Activated CD4-positive, alpha-beta T cell treated with anti-CD3 and anti-CD28 coated beads, Interleukin-2, amount 50 U/mL, for 48 hours (primary cell): Measurements from ENCODE around the gene PUSL1.

Source experiments
- DNase-seq, 2 experiments: peaks; one replicate each; pipeline ENCODE4 v3.0.0-alpha.2; 2020

PUSL1 gene

GRCh38 chr1:1307923-1308755 lies at the start of gene PUSL1, which contains the start of gene ACAP3:
Gene PUSL1 (plus strand): TSS chr1:1308597. CDS start chr1:1308644, 47 bp downstream.
Gene ACAP3 (minus strand): TSS chr1:1307930. CDS start chr1:1307815, 115 bp downstream.
- peak; percentile 86 to 87 for DNase-seq

- no peak for DNase-seq
Measured at GRCh38 chr1:1259119-1259488, 49.3 kb upstream of the PUSL1 start.

GRCh38 chr1:1259540-1259939 lies 48.9 kb upstream of the PUSL1 start:
- DNase-seq, result no peak

- DNase-seq, result no peak
Measured at GRCh38 chr1:1259951-1260600, 48.3 kb upstream of the PUSL1 start.

GRCh38 chr1:1260843-1261560 lies 47.4 kb upstream of the PUSL1 start:
- DNase-seq, result no peak

GRCh38 chr1:1262071-1262470 lies 46.3 kb upstream of the PUSL1 start:
- no peak for DNase-seq

GRCh38 chr1:1262758-1263157 lies 45.6 kb upstream of the PUSL1 start:
- no peak for DNase-seq

- DNase-seq, result no peak
Measured at GRCh38 chr1:1264026-1264425, 44.4 kb upstream of the PUSL1 start.

GRCh38 chr1:1264868-1265272 lies 43.5 kb upstream of the PUSL1 start:
- DNase-seq, result peak in 1 of 2 experiments; percentile 35

GRCh38 chr1:1267488-1268283 lies 40.7 kb upstream of the PUSL1 start:
- DNase-seq, result no peak

- no peak for DNase-seq
Measured at GRCh38 chr1:1268284-1268682, 40.1 kb upstream of the PUSL1 start.

GRCh38 chr1:1270813-1271212 lies 37.6 kb upstream of the PUSL1 start:
- DNase-seq, result no peak

- DNase-seq, result no peak
Measured at GRCh38 chr1:1272341-1273208, 35.8 kb upstream of the PUSL1 start.

- no peak for DNase-seq
Measured at GRCh38 chr1:1273209-1273511, 35.2 kb upstream of the PUSL1 start.

- peak; percentile 95 for DNase-seq
Measured at GRCh38 chr1:1273512-1274298, 34.7 kb upstream of the PUSL1 start, which contains the start of gene UBE2J2. Gene UBE2J2 (minus strand): TSS chr1:1273854. CDS start chr1:1267992, 5,862 bp downstream.

- no peak for DNase-seq
Measured at GRCh38 chr1:1274299-1274930, 34.0 kb upstream of the PUSL1 start.

GRCh38 chr1:1274931-1275431 lies 33.4 kb upstream of the PUSL1 start:
- DNase-seq, result no peak

GRCh38 chr1:1275836-1276235 lies 32.6 kb upstream of the PUSL1 start:
- no peak for DNase-seq

- DNase-seq, result no peak
Measured at GRCh38 chr1:1278620-1279019, 29.8 kb upstream of the PUSL1 start.

- DNase-seq, result no peak
Measured at GRCh38 chr1:1279028-1279427, 29.4 kb upstream of the PUSL1 start.
